HG02798 (cell line): ENCODE data around the gene MARS1.

Experiments used
- ATAC-seq: cut with Tn5 transposase; IDR thresholded peaks from one replicate; pipeline ENCODE4 v1.9.1; 2021; ENCODE audit warnings: mild to moderate bottlenecking; ENCODE audit not compliant: unreplicated experiment, poor library complexity

The MARS1 gene

DNA sequence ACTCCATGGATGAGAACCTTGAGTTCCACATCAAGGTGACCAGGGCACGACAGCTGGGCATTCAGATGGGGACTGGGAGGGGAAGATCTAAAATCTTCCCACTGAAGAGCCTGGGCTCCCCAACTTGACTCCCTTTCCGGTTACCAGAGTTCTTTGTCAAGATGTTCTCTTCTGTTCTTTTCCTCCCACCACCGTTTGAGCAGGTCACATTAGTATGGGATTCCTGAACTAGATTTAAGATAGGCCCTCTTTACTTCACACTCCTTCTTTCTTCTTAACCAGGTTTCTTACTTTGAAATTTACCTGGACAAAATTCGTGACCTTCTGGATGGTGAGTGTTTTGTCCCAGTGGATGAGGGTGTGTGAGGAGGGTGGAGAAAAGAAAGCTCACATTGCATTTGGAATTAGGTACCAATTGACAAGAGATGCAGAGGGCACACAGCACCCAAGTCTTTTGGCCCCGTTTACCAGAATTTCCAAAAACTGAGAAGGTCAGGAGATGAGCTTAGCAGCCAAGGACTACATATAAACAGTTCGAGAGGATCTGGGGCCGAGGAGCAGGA is 76.4 kb downstream of the MARS1 start:
- ATAC-seq, result no peak
